ENCODE results near the gene TMPRSS13. TPM values are rescaled to one million over a fixed set of nuclear protein-coding genes. Genes with fewer than 3 reads are reported as not detected.

TMPRSS13 gene
- total RNA-seq, 2 donors from 2014 or later = 1.2 to 14.7 TPM

DNA sequence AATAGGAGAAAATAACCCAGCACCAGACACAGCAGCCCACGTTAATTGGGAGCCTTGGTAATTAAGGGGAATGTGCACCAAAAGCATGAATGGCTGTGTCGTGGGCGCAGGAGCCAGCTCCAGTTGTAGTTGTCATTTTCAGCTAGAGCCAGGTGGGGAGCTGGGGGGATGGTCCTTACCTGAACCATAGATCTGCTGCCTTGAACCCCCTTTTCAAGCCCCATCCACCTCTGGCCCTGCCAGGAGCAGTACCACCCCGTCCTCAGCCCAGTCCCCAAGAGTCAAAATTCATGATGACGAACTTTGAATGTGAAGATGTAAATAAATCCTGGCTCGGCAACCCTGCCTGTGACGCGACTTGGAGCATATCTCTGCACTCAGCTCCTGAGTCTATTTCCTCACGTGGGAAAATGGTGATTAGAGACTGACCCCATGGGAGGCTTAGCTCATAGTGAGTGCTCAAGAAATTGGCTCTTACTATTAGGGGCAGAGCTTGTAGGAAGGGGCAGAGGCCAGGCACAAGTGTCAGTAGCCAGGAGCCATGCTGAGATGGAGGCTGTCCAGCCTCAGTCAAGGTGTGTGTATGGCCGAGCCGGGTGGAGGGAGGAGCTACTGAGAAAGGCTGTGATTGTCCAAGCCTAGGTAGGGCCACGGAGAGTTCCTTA is 52.0 kb downstream of the TMPRSS13 start:
- H3K36me3 ChIP-seq = no peaks in the 10 kb centered on the region
- H3K9me3 ChIP-seq = no peaks in the 10 kb centered on the region
- intact Hi-C loops (cut with DNase I) = no loop called here
- no peak for DNase-seq (ENCODE audit: low spot score)
- no peak for TF ChIP-seq POLR2A (IDR thresholded peaks at IDR 0.05)
- TF ChIP-seq POLR2AphosphoS5 (IDR thresholded peaks at IDR 0.05) = no peak
- TF ChIP-seq, protein P1, sequence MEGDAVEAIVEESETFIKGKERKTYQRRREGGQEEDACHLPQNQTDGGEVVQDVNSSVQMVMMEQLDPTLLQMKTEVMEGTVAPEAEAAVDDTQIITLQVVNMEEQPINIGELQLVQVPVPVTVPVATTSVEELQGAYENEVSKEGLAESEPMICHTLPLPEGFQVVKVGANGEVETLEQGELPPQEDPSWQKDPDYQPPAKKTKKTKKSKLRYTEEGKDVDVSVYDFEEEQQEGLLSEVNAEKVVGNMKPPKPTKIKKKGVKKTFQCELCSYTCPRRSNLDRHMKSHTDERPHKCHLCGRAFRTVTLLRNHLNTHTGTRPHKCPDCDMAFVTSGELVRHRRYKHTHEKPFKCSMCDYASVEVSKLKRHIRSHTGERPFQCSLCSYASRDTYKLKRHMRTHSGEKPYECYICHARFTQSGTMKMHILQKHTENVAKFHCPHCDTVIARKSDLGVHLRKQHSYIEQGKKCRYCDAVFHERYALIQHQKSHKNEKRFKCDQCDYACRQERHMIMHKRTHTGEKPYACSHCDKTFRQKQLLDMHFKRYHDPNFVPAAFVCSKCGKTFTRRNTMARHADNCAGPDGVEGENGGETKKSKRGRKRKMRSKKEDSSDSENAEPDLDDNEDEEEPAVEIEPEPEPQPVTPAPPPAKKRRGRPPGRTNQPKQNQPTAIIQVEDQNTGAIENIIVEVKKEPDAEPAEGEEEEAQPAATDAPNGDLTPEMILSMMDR (IDR thresholded peaks at IDR 0.05) = no peak
- H3K27me3 ChIP-seq (replicated peaks; ENCODE audit: insufficient read depth) = no peaks in the 10 kb centered on the region
- H3K4me3 ChIP-seq = peak overlapping the region; percentile 45
- 26% methylated on average over 12 of the region's 12 CpGs for WGBS
- H3K27ac ChIP-seq = peak overlapping the region in 1 of 2 donors; percentile 71
- no peaks in the 10 kb centered on the region for H3K4me1 ChIP-seq (replicated peaks)

DNA sequence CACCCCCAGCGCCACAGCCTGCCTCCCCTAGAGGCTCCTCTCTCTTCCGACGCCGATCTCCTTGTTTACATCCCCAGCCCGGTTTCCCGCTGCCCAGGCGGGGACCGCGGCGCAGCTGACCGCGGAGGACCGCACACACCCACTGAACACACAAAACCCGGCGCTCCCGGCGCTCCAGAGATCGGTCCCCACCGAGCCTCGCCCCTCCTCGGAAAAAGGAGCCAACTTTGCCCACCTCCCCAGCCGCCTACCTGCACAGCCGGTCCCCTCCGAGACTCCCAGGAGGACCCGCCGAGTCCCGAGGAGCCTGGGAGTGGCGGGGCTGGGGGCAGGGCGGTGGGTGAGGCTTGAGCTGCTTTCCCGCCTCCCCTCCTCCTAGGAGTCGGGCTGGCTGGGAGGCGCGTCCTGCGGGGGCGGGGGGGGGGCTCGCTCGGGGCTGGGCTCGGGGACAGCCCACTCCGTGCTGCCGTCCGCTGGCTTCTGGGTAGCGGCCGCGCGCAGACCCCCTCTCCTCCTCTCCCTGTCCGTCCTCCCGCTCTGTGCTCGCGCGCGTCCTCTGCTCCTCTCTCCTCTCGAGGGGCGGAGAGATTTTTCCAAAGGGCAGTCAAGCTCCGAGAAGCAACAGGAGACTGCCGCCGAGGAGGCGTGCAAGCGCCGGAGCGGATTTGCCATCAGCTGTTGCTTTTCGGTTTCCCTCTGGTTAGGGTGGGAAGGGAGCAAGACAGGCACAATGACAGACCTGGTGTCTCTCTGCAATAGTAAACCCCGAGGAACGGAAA is 52.7 kb downstream of the TMPRSS13 start, which contains the start of gene FXYD6:
Gene FXYD6 (minus strand): TSS at position 318 of the 779 bp plus-strand sequence. CDS start 33,882 bp downstream, outside the sequence.
- Histone ChIP-seq H3K4me1 (replicated peaks) (no peaks in the 10 kb centered on the region), H3K36me3 (no peaks in the 10 kb centered on the region), H3K27me3 (replicated peaks; ENCODE audit: insufficient read depth) (no peaks in the 10 kb centered on the region), H3K9me3 (no peaks in the 10 kb centered on the region), H3K27ac (peak within 1 kb of the TSS; percentile 69 to 71), H3K4me3 (peak within 1 kb of the TSS; percentile 45)
- intact Hi-C loops (cut with DNase I) = no loop called here
- no peak for TF ChIP-seq POLR2A (IDR thresholded peaks at IDR 0.05)
- WGBS = under 1% methylated on average over 55 of the region's 63 CpGs
- no peak for DNase-seq (ENCODE audit: low spot score)

DNA sequence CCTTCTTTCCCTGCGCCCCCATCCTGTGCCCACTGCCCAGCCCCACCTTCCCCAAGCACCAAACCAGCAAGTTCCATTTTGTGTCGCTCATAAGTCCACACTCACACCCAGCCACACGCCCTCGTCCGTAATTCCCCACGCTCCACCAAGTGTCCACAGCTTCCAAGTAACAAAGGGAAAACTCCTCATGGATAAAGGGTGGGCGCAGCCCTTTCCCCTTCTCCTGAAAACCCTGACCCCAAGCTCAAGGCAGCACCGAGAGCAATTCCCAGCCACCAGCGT is 53.2 kb downstream of the TMPRSS13 start:
- Histone ChIP-seq H3K27ac (peak overlapping the region; percentile 69 to 71), H3K27me3 (replicated peaks; ENCODE audit: insufficient read depth) (no peaks in the 10 kb centered on the region), H3K4me1 (replicated peaks) (no peaks in the 10 kb centered on the region), H3K36me3 (no peaks in the 10 kb centered on the region), H3K9me3 (no peaks in the 10 kb centered on the region), H3K4me3 (peak overlapping the region; percentile 45)
- 0% methylated on average over 9 of the region's 9 CpGs for WGBS
- DNase-seq (ENCODE audit: low spot score) = no peak
- intact Hi-C loops (cut with DNase I) = no loop called here
- TF ChIP-seq POLR2A (IDR thresholded peaks at IDR 0.05) (no peak), POLR2AphosphoS5 (IDR thresholded peaks at IDR 0.05) (no peak)
- TF ChIP-seq, protein P1 (IDR thresholded peaks at IDR 0.05) = no peak

DNA sequence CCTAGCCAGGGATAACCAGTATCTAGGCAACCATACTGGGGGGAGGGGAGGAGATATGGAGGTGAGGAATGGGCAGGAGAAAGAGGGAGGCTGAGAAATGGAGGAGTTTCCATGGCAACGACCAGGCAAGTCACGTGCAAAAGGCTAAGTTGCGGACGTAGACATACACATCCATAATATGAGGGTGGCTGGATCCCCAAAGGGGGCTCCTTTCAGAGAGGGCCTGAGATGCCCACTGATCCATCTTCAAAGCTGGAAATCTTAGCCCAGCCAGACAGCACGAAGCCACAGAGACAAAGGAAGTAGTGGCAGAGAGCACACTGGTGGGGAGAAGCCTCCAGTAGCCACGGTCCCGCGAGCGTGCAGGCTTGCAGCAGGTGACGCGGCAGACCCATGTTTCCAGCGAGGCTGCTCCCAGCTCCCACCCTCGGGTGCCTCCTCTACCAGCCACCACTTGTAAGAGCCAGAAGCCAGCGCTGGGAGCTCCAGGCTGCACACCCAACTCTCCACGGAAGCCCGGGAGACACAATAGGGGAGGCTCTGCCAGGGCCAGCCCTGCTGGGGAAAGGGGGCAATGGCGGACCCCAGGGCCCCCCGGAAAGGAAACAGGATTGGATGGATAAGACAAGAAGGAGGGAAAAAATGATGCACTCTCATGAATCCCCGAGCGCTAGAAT is 53.7 kb downstream of the TMPRSS13 start:
- Histone ChIP-seq H3K9me3 (no peaks in the 10 kb centered on the region), H3K4me3 (peak overlapping the region; percentile 45), H3K4me1 (replicated peaks) (no peaks in the 10 kb centered on the region), H3K36me3 (no peaks in the 10 kb centered on the region), H3K27me3 (replicated peaks; ENCODE audit: insufficient read depth) (no peaks in the 10 kb centered on the region), H3K27ac (peak overlapping the region; percentile 69 to 71)
- TF ChIP-seq POLR2AphosphoS5 (IDR thresholded peaks at IDR 0.05) (no peak), POLR2A (IDR thresholded peaks at IDR 0.05) (no peak)
- TF ChIP-seq, protein P1 (IDR thresholded peaks at IDR 0.05) = no peak
- intact Hi-C loops (cut with DNase I) = no loop called here
- WGBS = 4% methylated on average over 17 of the region's 20 CpGs
- DNase-seq (ENCODE audit: low spot score) = no peak

DNA sequence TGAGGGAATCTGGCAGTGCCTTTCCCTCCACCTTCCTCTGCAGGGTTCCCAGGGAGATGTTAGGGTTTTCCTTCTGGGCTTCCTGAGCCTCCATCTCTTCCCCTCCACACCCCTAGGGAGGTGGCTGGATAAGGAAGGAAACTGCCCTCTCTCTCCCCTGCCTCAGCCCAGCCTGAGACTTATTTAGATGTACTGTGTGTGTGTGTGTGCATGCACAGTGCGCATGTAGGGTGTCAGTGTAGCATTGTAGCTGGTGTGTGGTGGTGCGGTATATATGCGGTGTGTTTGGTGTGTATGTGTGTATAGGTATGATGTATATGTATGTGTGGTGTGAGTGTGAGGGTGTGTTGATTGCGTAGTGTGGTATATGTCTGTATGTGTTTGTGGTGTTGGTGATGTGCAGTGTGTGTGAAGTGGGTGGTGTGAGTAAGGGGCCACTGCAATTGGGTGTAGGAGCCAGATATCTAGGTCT is 54.3 kb downstream of the TMPRSS13 start:
- intact Hi-C loops (cut with DNase I) = no loop called here
- DNase-seq (ENCODE audit: low spot score) = no peak
- TF ChIP-seq, protein P1 (IDR thresholded peaks at IDR 0.05) = no peak
- TF ChIP-seq POLR2A (IDR thresholded peaks at IDR 0.05) (no peak), POLR2AphosphoS5 (IDR thresholded peaks at IDR 0.05) (no peak)
- no peaks in the 10 kb centered on the region for H3K27me3 ChIP-seq (replicated peaks; ENCODE audit: insufficient read depth)
- H3K4me3 ChIP-seq = no peak overlapping the region
- H3K27ac ChIP-seq = peak overlapping the region; percentile 58 to 69
- no peaks in the 10 kb centered on the region for H3K36me3 ChIP-seq
- no peaks in the 10 kb centered on the region for H3K9me3 ChIP-seq
- 90% methylated on average over 4 of the region's 4 CpGs for WGBS
- no peaks in the 10 kb centered on the region for H3K4me1 ChIP-seq (replicated peaks)
